ENCODE measurements around the gene TMEM219.
A peak's percentile ranks its signal among the peaks of the same experiment; 100 is the strongest.

The TMEM219 gene

DNA sequence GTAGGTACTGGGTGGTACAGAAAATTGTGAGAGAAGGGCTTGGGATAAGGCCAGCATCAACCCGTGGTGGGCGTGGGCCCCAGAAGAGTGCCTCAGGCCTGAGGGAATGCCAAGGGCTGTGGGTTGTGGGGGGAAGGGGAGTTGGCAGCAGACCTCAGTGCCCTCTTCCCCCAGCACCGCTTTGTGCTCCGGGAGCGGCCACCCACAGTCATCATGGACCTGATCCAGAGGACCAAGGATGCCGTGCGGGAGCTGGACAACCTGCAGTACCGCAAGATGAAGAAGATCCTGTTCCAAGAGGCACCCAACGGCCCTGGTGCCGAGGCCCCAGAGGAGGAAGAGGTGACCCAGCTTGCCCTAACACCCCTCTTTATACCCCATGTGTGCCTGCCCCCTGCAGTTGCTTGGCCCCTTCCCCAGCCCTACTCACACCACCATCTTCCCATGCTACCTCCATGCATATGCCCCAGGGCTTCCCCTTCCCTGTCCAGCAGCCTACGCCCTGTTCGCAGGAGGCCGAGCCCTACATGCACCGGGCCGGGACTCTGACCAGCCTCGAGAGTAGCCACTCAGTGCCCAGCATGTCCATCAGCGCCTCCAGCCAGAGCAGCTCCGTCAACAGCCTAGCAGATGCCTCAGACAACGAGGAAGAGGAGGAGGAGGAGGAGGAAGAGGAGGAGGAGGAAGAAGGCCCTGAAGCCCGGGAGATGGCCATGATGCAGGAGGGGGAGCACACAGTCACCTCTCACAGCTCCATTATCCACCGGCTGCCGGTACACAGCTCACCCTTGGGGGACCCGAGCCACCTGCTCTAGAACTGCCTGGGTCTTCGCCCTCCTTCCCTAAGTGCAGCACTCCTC is 20.9 kb downstream of the TMEM219 start:
- no peak for DNase-seq (ENCODE audit: low read depth in 3 of 3)

DNA sequence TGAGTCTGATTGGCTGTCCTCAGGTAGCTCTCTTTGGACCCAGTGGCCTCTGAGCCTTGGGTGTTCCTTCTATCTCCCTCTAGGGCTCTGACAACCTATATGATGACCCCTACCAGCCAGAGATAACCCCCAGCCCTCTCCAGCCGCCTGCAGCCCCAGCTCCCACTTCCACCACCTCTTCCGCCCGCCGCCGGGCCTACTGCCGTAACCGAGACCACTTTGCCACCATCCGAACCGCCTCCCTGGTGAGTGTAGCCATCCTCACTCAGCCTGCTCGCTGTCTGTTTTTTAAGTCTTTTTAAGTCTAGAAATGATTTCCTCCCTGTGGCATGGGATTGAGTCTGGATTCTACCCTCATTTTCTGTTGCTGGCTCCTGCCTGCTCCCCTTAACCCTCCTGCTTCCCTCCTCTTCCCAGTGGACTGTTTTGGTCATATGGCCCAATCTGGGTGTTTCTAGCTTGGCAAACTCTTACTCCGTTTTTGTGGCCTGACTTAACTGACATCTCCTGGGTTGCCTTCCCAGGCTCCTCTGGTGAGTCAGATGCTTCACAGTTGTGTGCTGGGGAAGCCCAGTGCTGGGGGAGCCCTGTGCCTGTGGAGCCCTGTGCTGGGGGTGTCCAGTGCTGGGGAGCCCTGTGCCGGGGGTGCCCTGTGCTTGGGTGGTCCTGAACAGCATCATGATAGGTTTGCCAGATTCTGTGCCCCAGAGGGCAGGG is 21.7 kb downstream of the TMEM219 start:
- DNase-seq (ENCODE audit: low read depth in 3 of 3), result no peak

DNA sequence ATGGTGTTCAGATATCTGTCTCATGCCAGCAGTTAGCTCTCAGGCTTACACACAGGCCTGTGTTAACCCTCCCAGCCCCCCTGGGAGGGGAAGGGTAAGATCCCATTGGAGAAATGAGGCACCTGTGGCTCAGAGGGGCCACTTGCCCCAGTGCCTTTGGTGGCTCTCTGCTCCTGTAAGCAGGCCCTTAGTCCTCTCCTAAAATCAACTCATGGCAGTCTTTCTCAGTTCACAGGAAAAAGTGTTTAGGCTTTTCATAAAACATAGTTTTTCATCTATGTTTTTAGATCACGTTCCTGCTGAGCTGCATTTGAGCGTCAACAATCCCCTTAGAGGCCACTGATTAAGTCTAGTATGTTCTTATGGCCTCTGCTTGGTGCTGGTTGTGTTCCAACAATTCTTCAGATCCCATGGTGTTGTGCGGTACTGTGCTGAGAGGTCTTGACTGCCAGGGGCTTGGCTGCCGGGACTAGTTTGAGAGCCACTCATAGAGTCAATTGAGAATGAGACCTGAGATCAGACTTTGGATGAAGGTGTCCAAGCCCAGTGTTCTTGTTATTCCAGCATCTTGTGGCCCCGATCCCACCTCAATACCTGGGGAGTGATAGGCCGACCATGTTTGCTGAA is 22.4 kb downstream of the TMEM219 start:
- DNase-seq (ENCODE audit: low read depth in 3 of 3), result no peak

DNA sequence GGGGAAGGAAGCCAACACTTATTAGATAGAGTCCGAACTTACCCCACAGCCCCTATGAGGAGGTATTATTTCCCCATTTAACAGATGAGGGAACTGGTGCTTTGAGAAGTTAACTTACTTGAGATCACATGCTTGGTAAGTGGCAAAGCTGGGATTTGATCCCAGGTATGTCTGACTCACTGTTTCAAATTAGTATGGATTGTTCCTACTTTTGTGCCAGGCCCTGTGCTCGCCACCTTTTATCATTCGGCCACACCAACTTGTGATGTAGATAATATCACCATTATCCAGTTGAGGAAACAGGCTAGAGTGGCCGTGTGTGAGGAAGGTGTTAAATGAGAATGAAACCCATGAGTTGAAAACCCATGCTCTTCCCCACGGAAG is 22.9 kb downstream of the TMEM219 start:
- no peak for DNase-seq (ENCODE audit: low read depth in 3 of 3)

DNA sequence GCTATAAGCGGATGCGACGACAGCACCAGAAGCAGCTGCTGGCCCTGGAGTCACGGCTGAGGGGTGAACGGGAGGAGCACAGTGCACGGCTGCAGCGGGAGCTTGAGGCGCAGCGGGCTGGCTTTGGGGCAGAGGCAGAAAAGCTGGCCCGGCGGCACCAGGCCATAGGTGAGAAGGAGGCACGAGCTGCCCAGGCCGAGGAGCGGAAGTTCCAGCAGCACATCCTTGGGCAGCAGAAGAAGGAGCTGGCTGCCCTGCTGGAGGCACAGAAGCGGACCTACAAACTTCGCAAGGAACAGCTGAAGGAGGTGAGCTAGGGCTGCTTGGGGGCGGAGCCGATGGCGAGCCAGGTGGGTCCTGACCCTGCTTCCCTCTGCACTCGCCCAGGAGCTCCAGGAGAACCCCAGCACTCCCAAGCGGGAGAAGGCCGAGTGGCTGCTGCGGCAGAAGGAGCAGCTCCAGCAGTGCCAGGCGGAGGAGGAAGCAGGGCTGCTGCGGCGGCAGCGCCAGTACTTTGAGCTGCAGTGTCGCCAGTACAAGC is 23.5 kb downstream of the TMEM219 start:
- no peak for DNase-seq (ENCODE audit: low read depth in 3 of 3)

DNA sequence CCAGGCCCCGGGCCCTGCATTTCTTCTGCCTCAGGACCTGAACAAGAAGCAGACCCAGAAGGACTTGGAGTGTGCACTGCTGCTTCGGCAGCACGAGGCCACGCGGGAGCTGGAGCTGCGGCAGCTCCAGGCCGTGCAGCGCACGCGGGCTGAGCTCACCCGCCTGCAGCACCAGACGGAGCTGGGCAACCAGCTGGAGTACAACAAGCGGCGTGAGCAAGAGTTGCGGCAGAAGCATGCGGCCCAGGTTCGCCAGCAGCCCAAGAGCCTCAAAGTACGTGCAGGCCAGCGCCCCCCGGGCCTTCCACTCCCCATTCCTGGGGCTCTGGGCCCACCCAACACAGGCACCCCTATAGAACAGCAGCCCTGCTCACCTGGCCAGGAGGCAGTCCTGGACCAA is 24.4 kb downstream of the TMEM219 start:
- no peak for DNase-seq (ENCODE audit: low read depth in 3 of 3)

DNA sequence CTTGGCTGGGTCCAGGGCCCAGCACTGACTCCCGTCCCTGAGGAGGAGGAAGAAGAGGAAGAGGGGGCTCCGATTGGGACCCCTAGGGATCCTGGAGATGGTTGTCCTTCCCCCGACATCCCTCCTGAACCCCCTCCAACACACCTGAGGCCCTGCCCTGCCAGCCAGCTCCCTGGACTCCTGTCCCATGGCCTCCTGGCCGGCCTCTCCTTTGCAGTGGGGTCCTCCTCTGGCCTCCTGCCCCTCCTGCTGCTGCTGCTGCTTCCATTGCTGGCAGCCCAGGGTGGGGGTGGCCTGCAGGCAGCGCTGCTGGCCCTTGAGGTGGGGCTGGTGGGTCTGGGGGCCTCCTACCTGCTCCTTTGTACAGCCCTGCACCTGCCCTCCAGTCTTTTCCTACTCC is 25.1 kb downstream of the TMEM219 start:
- no peak for DNase-seq (ENCODE audit: low read depth in 3 of 3)

DNA sequence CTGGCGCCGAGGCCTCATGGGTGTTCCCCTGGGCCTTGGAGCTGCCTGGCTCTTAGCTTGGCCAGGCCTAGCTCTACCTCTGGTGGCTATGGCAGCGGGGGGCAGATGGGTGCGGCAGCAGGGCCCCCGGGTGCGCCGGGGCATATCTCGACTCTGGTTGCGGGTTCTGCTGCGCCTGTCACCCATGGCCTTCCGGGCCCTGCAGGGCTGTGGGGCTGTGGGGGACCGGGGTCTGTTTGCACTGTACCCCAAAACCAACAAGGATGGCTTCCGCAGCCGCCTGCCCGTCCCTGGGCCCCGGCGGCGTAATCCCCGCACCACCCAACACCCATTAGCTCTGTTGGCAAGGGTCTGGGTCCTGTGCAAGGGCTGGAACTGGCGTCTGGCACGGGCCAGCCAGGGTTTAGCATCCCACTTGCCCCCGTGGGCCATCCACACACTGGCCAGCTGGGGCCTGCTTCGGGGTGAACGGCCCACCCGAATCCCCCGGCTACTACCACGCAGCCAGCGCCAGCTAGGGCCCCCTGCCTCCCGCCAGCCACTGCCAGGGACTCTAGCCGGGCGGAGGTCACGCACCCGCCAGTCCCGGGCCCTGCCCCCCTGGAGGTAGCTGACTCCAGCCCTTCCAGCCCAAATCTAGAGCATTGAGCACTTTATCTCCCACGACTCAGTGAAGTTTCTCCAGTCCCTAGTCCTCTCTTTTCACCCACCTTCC is 25.6 kb downstream of the TMEM219 start:
- DNase-seq (ENCODE audit: low read depth in 3 of 3), result no peak

DNA sequence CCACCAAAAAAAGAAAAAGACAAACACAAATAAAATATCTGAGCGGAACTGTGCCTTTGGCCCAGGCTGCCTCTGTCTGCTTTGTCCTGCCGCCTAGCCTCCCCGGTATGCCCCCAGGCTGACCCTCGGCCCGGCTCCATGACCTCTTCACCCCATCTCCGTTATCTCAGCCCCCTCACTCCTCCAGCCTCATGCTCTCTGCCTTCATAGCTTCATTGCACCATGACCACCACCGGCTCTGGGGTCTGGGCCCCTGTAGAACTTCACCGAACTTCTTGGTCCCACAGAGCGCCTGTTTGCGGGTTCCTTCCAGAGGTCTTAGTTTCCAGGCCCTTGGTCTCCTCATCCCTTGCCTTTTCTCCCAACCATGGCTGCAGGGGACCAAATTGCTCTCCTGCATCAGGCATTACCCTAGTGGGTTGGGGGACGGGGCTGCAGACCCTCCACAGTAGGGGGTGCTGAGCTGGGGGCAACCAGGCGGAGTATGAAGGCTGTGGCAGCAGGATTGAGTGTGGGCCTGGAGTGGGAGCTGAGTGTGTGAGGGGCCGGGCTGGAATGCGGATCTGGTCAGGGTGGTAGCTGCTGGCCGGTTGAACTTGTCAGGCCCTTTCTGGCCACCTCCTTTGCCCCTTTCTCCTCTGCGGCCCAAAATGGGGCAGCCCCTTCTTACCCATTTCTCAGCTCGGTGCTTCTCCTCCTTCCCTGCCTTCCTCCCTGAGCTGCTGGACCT is 26.6 kb downstream of the TMEM219 start:
- no peak for DNase-seq (ENCODE audit: low read depth in 3 of 3)

DNA sequence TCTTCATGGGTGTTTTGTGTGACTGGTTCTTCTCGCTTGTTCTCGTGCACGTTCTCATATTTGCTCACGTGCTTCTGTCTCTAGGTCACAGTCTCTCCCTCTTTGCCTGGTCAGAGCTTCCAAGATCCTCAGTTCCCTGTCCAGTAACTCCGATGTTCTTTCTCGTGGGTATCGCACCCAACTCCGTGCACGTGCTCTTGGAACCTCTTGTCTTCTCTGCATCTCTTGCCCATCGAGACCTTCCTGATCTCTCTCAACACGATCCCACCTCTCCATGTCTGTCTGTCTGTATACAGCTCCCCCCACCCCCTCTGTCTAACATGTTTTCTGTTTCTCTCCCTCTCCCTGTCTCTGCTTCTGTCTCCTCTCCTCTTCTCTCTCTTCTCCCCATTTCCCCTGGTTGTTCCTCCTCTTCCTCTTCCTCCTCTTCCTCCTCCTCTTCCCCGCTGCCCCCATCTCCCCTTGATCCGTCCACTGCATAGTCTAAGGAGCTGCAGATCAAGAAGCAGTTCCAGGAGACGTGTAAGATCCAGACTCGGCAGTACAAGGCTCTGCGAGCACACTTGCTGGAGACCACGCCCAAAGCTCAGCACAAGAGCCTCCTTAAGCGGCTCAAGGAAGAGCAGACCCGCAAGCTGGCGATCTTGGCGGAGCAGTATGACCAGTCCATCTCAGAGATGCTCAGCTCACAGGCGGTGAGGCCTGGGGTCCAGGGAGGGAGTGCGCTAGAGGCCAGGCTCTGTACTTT is 27.4 kb downstream of the TMEM219 start:
- DNase-seq (ENCODE audit: low read depth in 3 of 3), result no peak

DNA sequence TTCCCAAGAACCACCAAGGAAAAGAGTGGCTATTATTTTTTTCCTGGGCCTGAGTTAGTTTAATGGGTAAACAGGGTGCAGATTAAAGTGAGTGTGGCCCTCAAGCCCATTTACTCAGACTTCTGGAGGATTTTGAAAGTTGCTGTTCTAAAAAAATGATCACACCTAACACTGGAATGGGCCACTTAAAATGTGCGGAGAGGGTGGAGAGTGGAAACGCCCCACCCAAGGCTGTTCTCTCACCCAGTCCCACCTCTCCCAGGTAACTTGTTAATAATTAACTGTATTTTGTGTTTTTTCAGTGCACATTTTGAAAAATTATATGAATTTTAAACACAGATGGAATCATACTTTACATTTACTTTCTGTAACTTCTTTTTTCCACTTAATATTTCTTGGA is 28.2 kb downstream of the TMEM219 start:
- DNase-seq (ENCODE audit: low read depth in 3 of 3), result no peak

DNA sequence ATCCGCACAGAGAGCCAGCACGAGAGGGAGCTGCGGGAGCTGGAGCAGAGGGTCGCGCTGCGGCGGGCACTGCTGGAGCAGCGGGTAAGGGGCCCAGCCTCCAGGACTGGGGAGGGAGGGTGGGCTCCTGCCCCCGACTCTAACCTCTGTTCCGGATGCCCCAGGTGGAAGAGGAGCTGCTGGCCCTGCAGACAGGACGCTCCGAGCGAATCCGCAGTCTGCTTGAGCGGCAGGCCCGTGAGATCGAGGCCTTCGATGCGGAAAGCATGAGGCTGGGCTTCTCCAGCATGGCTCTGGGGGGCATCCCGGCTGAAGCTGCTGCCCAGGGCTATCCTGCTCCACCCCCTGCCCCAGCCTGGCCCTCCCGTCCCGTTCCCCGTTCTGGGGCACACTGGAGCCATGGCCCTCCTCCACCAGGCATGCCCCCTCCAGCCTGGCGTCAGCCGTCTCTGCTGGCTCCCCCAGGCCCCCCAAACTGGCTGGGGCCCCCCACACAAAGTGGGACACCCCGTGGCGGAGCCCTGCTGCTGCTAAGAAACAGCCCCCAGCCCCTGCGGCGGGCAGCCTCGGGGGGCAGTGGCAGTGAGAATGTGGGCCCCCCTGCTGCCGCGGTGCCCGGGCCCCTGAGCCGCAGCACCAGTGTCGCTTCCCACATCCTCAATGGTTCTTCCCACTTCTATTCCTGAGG is 29.1 kb downstream of the TMEM219 start:
- DNase-seq (ENCODE audit: low read depth in 3 of 3), result no peak

DNA sequence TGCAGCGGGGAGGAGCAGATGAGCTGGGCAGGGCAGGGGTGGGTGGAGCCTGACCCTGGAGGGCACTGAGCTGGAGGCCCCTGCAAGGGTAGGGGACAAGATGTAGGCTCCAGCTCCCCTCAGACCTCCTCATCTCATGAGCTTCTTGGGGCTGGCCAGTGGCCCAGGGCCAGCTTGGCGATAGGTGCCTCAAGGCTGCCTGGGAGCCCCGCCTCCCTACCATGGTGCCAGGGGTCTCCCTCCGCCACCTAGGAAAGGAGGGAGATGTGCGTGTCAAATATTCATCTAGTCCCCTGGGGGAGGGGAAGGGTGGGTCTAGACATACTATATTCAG is 29.7 kb downstream of the TMEM219 start:
- no peak for DNase-seq (ENCODE audit: low read depth in 3 of 3)

DNA sequence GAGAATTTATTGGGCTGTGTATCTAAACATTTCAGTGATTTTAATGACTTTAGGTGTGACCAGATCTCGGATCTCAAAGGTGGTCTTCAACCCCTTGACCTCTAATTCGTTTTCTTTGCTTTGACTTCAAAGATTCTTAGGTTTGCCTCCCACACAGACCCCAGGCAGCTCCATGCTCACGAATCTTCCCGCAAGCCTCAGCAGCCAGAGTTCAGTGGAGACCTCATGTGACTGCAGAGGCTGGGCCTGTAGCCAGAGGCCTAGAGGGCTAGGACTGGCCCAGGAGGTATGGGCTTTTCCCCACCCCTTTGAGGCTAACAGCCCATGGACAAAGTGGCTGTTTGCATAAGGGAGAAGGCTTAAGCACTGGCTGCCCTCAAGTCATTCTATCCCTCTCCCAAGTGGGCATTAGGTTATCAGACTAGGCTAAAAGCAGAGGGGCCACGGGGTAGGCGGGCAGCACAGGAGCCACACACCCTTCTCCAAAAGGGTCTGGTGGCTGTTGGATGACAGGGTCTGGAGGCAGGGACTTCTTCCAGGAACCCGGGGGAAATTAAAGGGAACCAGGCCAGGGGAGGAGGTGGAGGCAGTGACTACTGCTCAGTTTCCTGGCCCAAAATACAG is 30.6 kb downstream of the TMEM219 start:
- no peak for DNase-seq (ENCODE audit: low read depth in 3 of 3)

DNA sequence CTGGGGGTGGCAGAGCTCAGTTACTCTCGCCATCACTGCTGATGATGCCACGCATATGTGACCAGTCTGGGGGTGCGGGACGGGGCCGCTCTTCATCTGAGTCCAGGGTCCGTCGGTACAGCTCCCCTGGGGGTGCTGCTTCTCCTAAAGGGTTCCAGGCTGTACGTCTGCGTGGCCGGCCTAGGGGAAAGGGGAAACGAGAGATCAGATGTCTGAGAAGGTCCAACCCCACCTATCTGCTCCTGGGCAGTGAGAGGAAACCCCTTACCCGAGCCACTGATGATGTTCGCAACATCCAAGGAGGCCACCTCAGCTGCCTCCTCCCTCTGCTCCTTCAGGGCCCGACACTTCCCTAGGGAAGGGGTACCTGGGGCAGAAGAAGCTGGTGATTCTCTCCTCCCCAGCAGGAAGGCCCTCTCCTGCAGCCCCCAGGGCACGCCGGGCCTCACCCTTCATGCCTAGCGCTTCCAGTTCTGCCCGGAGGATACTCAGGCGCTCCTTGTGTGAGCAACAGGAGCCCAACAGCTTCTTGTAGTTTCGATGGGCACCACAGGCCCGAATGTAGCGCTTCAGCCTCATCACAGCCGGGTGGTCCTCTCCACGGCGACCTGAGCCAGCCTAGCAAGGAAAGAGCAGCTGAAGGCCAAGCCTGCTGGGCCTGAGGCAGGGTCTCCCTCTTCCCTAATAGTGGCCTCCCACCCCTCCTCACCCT is 31.5 kb downstream of the TMEM219 start:
- DNase-seq (ENCODE audit: low read depth in 3 of 3), result no peak

DNA sequence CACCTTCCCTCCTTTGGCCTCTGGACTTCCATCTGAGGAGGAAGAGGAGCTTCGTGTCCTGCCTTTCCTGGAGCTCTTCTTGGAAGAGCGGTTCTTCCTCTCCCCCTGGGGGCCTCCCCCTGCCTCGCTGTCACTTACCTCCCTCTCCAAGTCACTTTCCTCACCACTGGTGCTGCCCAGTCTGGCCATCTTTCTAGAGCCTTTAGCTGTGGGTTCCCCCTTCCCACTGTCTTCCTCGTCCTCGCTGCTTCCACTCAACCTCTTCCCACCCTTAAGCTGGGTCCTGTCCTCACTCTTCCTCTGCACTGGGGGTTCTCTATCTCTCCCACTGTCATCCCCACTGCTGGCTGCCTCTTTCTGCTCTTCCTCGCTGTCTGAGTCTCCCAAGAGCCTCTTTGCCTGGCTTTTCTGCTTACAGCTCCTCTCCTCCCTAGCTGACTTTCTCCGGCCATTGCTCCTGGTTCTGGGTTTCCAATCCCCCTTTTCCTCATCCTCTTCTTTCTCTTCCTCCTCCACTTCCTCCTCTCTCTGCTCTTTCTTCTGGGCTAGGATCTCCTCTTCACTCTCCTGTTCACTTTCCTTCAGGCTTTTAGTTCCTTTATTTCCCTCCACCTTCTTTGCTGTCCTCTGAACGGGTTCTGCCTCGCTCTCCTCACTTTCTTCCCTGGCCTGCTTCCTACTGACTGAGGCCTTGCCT is 32.2 kb downstream of the TMEM219 start:
- no peak for DNase-seq (ENCODE audit: low read depth in 3 of 3)

DNA sequence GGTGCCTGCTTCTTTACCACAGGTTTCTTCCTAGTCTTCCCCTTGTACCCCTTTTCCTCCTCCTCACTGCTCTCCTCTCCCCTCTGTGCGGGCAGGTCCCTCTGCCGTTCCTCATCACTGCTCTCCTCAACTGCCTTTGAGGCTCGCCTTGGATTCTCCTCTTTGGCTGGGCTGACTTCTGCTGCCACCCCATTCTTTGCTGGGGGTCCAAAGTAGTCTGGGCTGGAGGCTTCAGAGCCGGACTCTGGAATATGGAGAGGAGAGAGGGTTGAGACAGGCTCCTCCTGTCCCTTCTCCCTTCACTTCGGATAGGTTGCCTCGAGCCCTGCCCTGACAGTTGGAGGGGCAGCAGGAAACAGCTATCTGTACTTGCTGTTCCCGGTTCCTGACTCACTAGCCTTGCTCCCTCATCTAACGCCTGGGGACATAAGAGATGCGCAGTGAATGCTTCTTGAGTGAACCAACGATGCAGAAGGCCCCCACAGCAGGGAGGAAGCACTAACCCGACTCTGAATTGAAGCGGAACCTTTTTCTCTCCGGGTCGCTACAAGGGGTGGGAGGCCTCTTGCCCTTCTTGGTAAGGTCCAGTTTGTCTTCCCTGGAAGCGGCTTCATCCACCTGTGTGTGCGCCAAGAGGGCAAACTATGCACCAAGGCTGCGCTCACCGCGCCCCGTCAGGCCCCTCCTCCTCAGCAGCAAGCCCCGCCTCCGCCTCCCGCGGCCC is 32.9 kb downstream of the TMEM219 start:
- peak in 2 of 3 experiments; percentile 46 to 56 for DNase-seq (ENCODE audit: low read depth in 3 of 3)

Measured in stimulated activated CD4-positive, alpha-beta T cell treated with anti-CD3 and anti-CD28 coated beads, TNF-alpha, amount 100 ng/mL, for 4 hours (primary cell).